ENCODE data around the gene NEK6.

The NEK6 gene

DNA sequence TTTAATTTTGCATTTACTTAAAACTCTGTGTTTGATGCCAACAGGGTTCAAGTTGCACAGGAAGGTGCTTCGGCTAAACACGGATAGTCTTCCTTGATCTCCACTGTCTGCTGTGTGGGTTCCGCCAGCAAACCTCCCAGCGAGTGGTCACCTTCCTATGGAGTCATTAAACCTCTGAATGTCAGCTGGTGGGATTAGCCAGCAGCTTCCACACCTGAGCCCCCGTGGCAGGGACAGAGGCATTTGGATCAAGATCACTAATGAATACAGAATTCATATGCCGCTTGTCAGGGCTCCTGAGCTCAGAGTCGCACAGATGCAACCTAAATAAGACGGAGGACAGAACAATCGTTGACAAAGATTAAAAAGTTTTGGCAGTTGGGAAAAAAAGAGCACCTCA, 118.0 kb downstream of the NEK6 start:
- H2BK120ac ChIP-seq (ENCODE audit: low read depth, low read length) = no peak overlapping the region

DNA sequence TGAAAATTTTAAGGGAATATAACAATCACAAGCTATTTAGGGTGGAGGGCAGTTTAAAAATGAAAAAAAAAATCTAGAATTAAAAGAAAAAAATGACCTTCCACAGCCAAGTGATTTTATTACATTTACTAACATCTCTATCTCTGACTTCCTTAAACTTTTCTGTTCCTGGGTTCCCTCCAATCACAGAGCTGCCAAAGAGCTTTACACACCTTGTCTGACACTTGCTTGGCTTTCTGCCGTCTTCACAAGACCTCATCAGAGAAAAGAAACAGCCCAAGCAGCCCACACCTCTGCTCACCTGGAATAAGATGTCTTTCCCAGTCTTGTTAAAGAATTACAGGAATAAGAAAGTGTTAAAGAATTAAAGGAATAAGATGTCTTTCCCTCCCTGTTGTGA, 118.6 kb downstream of the NEK6 start:
- WGBS = 100% methylated on average over 1 of the region's 1 CpG
- no peak overlapping the region for H2BK5ac ChIP-seq (ENCODE audit: low read depth, low read length, poor library complexity, severe bottlenecking)
- H3K4me1 ChIP-seq (ENCODE audit: control insufficient read depth, insufficient read depth, low read depth, low read length) = peaks cover 3% of the 10 kb centered on the region
- H2AK5ac ChIP-seq (ENCODE audit: low read length, severe bottlenecking) = no peak overlapping the region
- H3K4ac ChIP-seq (ENCODE audit: low read depth in 1 of 2, low read length in 2 of 2) = no peak overlapping the region
- DNase-seq = no peak
- no peak overlapping the region for H3K9ac ChIP-seq (ENCODE audit: low read length)
- peaks cover 33% of the 10 kb centered on the region for H3K79me1 ChIP-seq (replicated peaks; ENCODE audit: low read length, poor library complexity, severe bottlenecking)
- no peak overlapping the region for H3K4me3 ChIP-seq (ENCODE audit: insufficient read depth in 1 of 2, low read depth in 1 of 2, low read length in 2 of 2)
- H2BK12ac ChIP-seq (ENCODE audit: low read length in 2 of 2) = no peak overlapping the region
- no peak overlapping the region for H3K14ac ChIP-seq (ENCODE audit: low read length in 2 of 2)
- H2AFZ ChIP-seq (ENCODE audit: low read depth, low read length) = no peak overlapping the region
- H2BK15ac ChIP-seq (ENCODE audit: low read depth, poor library complexity, severe bottlenecking) = no peak overlapping the region
- no peak overlapping the region for H2BK120ac ChIP-seq (ENCODE audit: low read depth, low read length)
- no peak overlapping the region for H4K8ac ChIP-seq (ENCODE audit: low read length)
- no peak overlapping the region for H3K27ac ChIP-seq (ENCODE audit: low read length, poor library complexity, severe bottlenecking)
- H3K36me3 ChIP-seq (ENCODE audit: control insufficient read depth in 1 of 2, insufficient read depth in 2 of 2, low read depth in 1 of 2, low read length in 2 of 2) = peaks cover 11 to 47% of the 10 kb centered on the region in 2 experiments
- no peaks in the 10 kb centered on the region for H3K27me3 ChIP-seq (ENCODE audit: control insufficient read depth in 1 of 2, insufficient read depth in 1 of 2, low read length in 2 of 2)
- no peaks in the 10 kb centered on the region for H3K9me3 ChIP-seq (ENCODE audit: control insufficient read depth, low read length)
- no peak overlapping the region for H3K4me2 ChIP-seq (ENCODE audit: low read length, poor library complexity, severe bottlenecking)
- H4K91ac ChIP-seq (ENCODE audit: low read length) = no peak overlapping the region
- H3K18ac ChIP-seq (ENCODE audit: low read depth in 1 of 2, low read length in 2 of 2) = no peak overlapping the region
- no peak overlapping the region for H3K23ac ChIP-seq (ENCODE audit: low read length in 2 of 2)

More for the DNA sequence above, 118.0 kb downstream of the NEK6 start:
- no peak overlapping the region for H3K14ac ChIP-seq (ENCODE audit: low read length in 2 of 2)
- no peak overlapping the region for H3K4ac ChIP-seq (ENCODE audit: low read depth in 1 of 2, low read length in 2 of 2)
- H2BK15ac ChIP-seq (ENCODE audit: low read depth, poor library complexity, severe bottlenecking) = no peak overlapping the region
- H3K79me1 ChIP-seq (replicated peaks; ENCODE audit: low read length, poor library complexity, severe bottlenecking) = peaks cover 34% of the 10 kb centered on the region
- H3K4me1 ChIP-seq (ENCODE audit: control insufficient read depth, insufficient read depth, low read depth, low read length) = peaks cover 2% of the 10 kb centered on the region
- no peak overlapping the region for H3K9ac ChIP-seq (ENCODE audit: low read length)
- H3K18ac ChIP-seq (ENCODE audit: low read depth in 1 of 2, low read length in 2 of 2) = no peak overlapping the region
- no peak overlapping the region for H3K4me3 ChIP-seq (ENCODE audit: insufficient read depth in 1 of 2, low read depth in 1 of 2, low read length in 2 of 2)
- no peak overlapping the region for H4K8ac ChIP-seq (ENCODE audit: low read length)
- no peak overlapping the region for H3K4me2 ChIP-seq (ENCODE audit: low read length, poor library complexity, severe bottlenecking)
- H3K9me3 ChIP-seq (ENCODE audit: control insufficient read depth, low read length) = no peaks in the 10 kb centered on the region
- no peak overlapping the region for H3K23ac ChIP-seq (ENCODE audit: low read length in 2 of 2)
- H3K27ac ChIP-seq (ENCODE audit: low read length, poor library complexity, severe bottlenecking) = no peak overlapping the region
- H2AFZ ChIP-seq (ENCODE audit: low read depth, low read length) = no peak overlapping the region
- no peak overlapping the region for H2BK12ac ChIP-seq (ENCODE audit: low read length in 2 of 2)
- 97% methylated on average over 8 of the region's 9 CpGs for WGBS
- no peak overlapping the region for H4K91ac ChIP-seq (ENCODE audit: low read length)
- H2AK5ac ChIP-seq (ENCODE audit: low read length, severe bottlenecking) = no peak overlapping the region
- no peaks in the 10 kb centered on the region for H3K27me3 ChIP-seq (ENCODE audit: control insufficient read depth in 1 of 2, insufficient read depth in 1 of 2, low read length in 2 of 2)
- no peak for DNase-seq
- H2BK5ac ChIP-seq (ENCODE audit: low read depth, low read length, poor library complexity, severe bottlenecking) = no peak overlapping the region
- H3K36me3 ChIP-seq (ENCODE audit: control insufficient read depth in 1 of 2, insufficient read depth in 2 of 2, low read depth in 1 of 2, low read length in 2 of 2) = peaks cover 11 to 42% of the 10 kb centered on the region in 2 experiments

DNA sequence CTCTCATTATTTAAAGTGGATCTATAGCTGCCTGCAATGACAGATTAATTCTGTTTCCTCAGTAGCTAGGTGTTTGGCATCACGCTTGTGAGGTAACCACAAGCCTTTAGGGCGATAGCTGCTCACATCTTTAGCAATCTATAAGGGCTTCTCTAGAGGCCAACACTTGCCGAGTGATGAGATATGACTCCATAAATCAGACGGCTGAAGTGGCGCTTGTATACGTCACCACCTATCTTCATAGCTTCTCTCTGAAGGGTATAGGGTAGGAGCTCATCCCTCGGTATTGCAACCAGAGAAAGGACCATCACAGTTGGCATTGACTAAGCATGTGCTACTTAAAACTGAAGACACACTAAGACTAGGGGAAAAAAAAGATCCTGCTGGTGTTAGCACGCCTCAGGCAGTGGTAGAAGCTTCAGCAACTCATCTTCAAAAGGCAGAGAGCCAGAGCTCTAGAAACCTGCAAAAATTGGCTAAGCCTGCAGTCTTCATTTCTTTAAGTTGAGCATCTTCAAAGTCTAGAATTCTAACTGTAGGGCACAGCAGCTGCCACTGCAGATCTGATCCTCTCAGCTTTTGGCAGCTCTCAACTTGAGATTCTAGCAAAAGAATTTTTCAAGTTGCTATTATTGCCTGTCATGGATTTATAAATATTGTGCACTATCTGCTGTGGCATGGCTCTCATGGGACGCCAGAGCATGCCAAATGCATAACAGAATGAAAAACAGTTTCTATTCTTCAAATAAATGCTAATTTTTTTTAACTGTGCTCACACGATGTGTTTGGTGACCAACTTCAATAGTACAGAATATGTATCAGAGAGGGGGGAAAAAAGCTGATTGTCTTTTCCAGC, 120.0 kb downstream of the NEK6 start:
- Histone ChIP-seq H3K23ac (ENCODE audit: low read length in 2 of 2) (no peak overlapping the region), H2BK5ac (ENCODE audit: low read depth, low read length, poor library complexity, severe bottlenecking) (no peak overlapping the region), H4K91ac (ENCODE audit: low read length) (no peak overlapping the region), H3K4me3 (ENCODE audit: insufficient read depth in 1 of 2, low read depth in 1 of 2, low read length in 2 of 2) (no peak overlapping the region), H3K27me3 (ENCODE audit: control insufficient read depth in 1 of 2, insufficient read depth in 1 of 2, low read length in 2 of 2) (no peaks in the 10 kb centered on the region), H2AFZ (ENCODE audit: low read depth, low read length) (no peak overlapping the region), H3K14ac (ENCODE audit: low read length in 2 of 2) (no peak overlapping the region), H3K9ac (ENCODE audit: low read length) (no peak overlapping the region), H3K4me1 (ENCODE audit: control insufficient read depth, insufficient read depth, low read depth, low read length) (peaks cover 6% of the 10 kb centered on the region), H4K8ac (ENCODE audit: low read length) (no peak overlapping the region), H2BK15ac (ENCODE audit: low read depth, poor library complexity, severe bottlenecking) (no peak overlapping the region), H3K4me2 (ENCODE audit: low read length, poor library complexity, severe bottlenecking) (no peak overlapping the region), H2BK120ac (ENCODE audit: low read depth, low read length) (no peak overlapping the region), H3K79me1 (replicated peaks; ENCODE audit: low read length, poor library complexity, severe bottlenecking) (peaks cover 35% of the 10 kb centered on the region), H3K9me3 (ENCODE audit: control insufficient read depth, low read length) (no peaks in the 10 kb centered on the region), H3K27ac (ENCODE audit: low read length, poor library complexity, severe bottlenecking) (no peak overlapping the region), H2AK5ac (ENCODE audit: low read length, severe bottlenecking) (no peak overlapping the region), H2BK12ac (ENCODE audit: low read length in 2 of 2) (no peak overlapping the region), H3K36me3 (ENCODE audit: control insufficient read depth in 1 of 2, insufficient read depth in 2 of 2, low read depth in 1 of 2, low read length in 2 of 2) (peaks cover 14 to 52% of the 10 kb centered on the region in 2 experiments), H3K4ac (ENCODE audit: low read depth in 1 of 2, low read length in 2 of 2) (no peak overlapping the region), H3K18ac (ENCODE audit: low read depth in 1 of 2, low read length in 2 of 2) (no peak overlapping the region)
- no peak for DNase-seq
- WGBS = 93% methylated on average over 9 of the region's 10 CpGs

DNA sequence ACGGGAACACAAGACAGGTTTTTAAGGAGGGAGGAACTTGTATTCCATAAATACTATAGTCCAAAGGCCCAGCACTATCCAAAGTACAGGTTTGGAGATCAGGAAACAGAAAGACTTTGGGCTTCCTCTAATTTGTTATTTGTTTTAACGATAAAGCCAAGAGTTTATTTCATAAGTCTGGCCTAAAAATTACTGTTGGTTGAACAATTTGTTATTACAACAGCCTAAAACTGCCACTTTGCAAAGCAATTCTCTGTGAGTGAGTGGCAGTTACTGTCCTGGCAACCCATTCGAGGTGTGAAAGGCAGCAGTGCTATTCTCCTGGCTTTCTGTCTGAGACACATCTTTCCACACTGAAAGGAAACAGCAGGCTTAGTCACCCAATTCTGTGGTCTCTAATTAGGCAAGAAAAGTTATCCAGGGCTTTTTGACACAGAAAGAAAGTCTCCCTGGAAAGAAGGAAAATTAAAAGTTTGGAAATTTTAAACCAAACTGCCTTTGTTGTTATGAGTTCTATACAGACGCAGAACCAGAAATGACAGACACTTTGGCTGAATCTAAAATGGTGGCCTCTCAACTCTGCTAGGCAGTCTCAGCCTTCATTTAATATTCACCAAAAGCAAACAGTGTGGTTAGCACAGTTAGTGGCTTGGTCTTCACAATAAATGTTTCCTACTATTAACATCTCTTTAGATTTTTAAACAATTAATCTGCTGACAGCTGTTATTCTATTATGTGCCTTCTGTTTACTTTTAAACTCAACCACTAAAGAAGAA, 123.6 kb downstream of the NEK6 start:
- peaks cover 41% of the 10 kb centered on the region for H3K79me1 ChIP-seq (replicated peaks; ENCODE audit: low read length, poor library complexity, severe bottlenecking)
- 53% methylated on average over 2 of the region's 4 CpGs for WGBS

More for the DNA sequence above, 123.6 kb downstream of the NEK6 start:
- Histone ChIP-seq H3K36me3 (ENCODE audit: control insufficient read depth in 1 of 2, insufficient read depth in 2 of 2, low read depth in 1 of 2, low read length in 2 of 2) (peaks cover 15 to 54% of the 10 kb centered on the region in 2 experiments), H3K27me3 (ENCODE audit: control insufficient read depth in 1 of 2, insufficient read depth in 1 of 2, low read length in 2 of 2) (no peaks in the 10 kb centered on the region), H3K4me1 (ENCODE audit: control insufficient read depth, insufficient read depth, low read depth, low read length) (peaks cover 6% of the 10 kb centered on the region), H3K4ac (ENCODE audit: low read depth in 1 of 2, low read length in 2 of 2) (no peak overlapping the region), H4K8ac (ENCODE audit: low read length) (no peak overlapping the region), H2BK12ac (ENCODE audit: low read length in 2 of 2) (no peak overlapping the region), H4K91ac (ENCODE audit: low read length) (no peak overlapping the region), H2AFZ (ENCODE audit: low read depth, low read length) (no peak overlapping the region), H3K14ac (ENCODE audit: low read length in 2 of 2) (no peak overlapping the region), H3K4me2 (ENCODE audit: low read length, poor library complexity, severe bottlenecking) (no peak overlapping the region), H2BK120ac (ENCODE audit: low read depth, low read length) (no peak overlapping the region), H2BK15ac (ENCODE audit: low read depth, poor library complexity, severe bottlenecking) (no peak overlapping the region), H2AK5ac (ENCODE audit: low read length, severe bottlenecking) (no peak overlapping the region), H3K4me3 (ENCODE audit: insufficient read depth in 1 of 2, low read depth in 1 of 2, low read length in 2 of 2) (no peak overlapping the region), H3K23ac (ENCODE audit: low read length in 2 of 2) (no peak overlapping the region), H3K9me3 (ENCODE audit: control insufficient read depth, low read length) (no peaks in the 10 kb centered on the region), H3K18ac (ENCODE audit: low read depth in 1 of 2, low read length in 2 of 2) (no peak overlapping the region), H3K27ac (ENCODE audit: low read length, poor library complexity, severe bottlenecking) (peak overlapping the region; percentile 10), H2BK5ac (ENCODE audit: low read depth, low read length, poor library complexity, severe bottlenecking) (no peak overlapping the region), H3K9ac (ENCODE audit: low read length) (no peak overlapping the region)
- DNase-seq = peak; percentile 80

Data from mesenchymal stem cell (in vitro differentiated cells and primary cell).